ENCODE measurements around the gene PHKB.

PHKB gene

GRCh38 chr16:47574091-47575054 lies 113.2 kb downstream of the PHKB start:
- DNase-seq = peak; percentile 66

GRCh38 chr16:47577029-47577428 lies 115.9 kb downstream of the PHKB start:
- no peak for DNase-seq

- no peak for DNase-seq
Observed at GRCh38 chr16:47578033-47578432, 116.9 kb downstream of the PHKB start.

DNA sequence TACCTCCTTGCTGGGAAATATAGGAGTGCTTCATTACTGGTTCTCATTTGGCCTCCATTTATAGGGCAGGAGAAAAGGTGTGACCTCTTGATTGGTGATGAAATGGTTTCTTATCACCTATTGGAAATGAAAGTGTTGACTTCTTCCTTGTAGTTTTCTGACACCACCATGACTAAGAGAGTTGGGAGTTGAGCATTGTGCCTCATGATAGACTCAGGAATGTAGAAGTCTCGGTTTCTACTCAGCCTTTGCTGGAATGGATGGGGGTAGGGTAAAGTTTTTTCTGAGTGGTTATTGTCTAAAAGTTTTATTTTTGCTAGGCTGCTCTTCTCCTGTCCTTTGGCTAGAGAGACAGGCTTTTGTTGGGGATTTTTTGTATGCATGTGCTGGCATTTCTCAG lies 117.4 kb downstream of the PHKB start:
- no peak for DNase-seq

- no peak for DNase-seq
Observed at GRCh38 chr16:47581114-47581513, 120.0 kb downstream of the PHKB start.

DNA sequence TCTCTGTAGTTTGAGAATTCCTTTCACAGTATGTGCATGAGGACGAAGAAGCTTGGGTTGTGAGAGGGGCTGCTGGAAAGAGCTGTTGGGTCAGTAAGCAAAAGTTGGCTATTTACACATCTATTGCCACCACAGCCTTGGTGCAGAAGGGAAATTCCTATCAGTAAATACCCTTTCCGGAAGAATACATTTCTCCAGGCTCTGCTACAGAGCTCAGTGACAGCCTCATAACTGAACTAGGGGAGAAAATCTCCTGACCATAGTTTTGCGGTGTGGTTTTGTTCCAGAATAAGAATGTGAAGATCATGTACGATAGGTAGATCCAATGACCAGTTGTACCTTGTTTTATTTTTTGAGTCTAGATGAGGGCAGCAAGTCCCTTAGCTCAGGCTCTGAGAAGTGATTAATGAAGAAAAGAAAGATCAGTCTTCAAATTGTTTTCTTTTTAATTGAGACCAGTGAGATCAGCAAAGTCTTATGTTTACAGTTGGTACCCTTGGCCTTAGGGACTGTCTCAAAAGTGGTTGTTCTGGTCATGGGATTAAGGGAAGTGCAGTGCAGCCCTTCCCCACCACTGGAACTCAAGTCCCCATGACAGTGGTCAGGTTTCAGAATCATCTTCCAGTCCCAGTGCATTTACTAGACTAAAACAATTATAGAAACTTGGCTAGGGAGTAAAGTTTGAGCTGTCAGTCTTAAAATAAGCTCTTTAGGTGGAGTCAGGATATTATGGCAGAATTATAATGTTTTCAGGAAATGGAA lies 123.5 kb downstream of the PHKB start:
- no peak for DNase-seq

DNA sequence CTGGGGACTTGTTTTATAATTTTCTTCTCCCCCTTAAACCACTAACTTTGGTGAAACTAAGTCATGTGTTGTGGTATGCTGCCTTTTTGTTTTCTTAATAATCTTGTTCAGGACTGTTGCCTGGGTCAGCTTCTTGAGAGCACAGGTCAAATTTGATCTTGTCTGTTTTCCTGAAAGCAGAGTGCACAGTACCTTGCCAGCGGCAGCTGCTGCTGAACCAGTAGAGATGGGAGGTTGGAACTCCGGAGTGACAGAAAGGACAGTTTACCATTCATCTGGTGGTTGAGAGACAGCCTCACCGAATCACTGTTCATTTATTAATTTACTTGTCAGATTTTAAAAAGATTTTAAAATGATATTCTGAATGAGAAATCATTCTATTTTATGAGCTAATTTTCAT lies 125.0 kb downstream of the PHKB start:
- DNase-seq = no peak

GRCh38 chr16:47590472-47590871 lies 129.3 kb downstream of the PHKB start:
- no peak for DNase-seq

DNA sequence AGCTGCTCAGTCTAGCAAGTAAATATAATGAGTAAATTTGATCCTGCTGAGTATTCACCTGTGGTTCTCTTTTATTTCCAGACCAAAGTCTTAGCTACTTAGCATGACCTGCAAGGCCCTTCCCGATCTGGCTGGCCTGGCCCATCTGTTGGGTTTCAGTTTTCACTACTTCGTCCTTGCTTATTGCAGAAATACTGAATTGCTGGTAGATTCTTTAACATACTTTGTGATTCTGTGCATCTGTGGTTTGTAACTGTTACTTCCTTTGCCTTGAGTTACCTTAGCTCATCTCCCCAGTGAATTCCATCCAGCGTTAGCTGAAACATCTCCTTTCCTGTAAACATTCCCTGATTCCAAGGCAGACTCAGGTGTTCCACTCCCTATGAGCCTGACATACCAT lies 131.1 kb downstream of the PHKB start:
- DNase-seq = no peak

GRCh38 chr16:47599512-47599911 lies 138.4 kb downstream of the PHKB start:
- no peak for DNase-seq

GRCh38 chr16:47600376-47600775 lies 139.2 kb downstream of the PHKB start:
- DNase-seq = no peak

GRCh38 chr16:47604306-47604705 lies 143.2 kb downstream of the PHKB start:
- no peak for DNase-seq

- no peak for DNase-seq
Observed at GRCh38 chr16:47611042-47611441, 149.9 kb downstream of the PHKB start.

DNA sequence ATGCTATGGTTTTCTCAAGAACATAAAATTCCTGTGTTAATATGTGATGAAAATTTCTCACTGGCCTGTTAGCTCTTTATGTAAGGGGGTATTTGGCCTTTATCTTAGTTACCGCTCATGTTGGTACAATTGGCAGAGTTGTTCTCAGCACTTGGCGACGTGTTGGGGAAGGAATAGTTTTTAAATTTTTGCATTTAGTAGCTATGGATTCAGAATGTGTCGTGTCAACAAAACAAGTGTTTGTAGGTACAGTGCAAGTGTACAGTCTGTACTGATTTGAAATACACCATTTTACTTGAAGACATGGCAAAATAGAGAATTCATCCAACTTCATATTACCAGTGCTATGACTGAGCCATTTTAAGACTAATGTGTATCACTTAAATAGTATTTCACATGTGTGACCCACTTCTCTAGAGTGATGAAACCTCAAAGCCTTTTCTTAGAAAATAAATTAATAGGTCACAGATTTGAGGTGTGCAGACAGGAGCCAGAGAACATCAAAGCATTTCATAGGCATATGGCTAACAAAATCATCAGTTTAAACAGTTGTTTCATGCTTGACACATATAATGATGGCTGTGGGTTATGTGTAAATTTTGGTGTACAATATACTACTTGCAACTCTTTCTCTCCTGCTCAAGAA lies 150.8 kb downstream of the PHKB start:
- no peak for DNase-seq

- no peak for DNase-seq
Observed at GRCh38 chr16:47612711-47613110, 151.6 kb downstream of the PHKB start.

DNA sequence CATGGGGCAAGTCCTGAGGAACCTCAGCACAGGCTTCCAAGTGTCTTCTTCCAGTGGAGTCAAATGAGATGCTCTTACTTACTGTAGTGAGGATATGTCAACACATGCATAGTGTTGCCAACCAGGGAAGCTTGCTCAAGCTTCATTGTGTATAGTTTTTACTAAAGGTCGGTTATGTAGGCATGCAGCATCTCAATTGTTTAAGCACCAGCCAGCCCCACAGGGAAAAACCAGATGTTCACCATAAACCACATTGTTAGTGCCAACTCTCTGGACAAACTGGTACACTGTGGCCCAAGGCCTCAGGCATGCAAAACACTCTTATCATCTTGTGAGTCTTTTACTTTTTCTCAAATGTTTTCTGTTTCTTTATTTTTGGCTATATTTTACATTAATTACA lies 152.1 kb downstream of the PHKB start:
- DNase-seq = no peak

- no peak for DNase-seq
Observed at GRCh38 chr16:47617732-47618131, 156.6 kb downstream of the PHKB start.

GRCh38 chr16:47622451-47623176 lies 161.5 kb downstream of the PHKB start:
- DNase-seq = no peak

DNA sequence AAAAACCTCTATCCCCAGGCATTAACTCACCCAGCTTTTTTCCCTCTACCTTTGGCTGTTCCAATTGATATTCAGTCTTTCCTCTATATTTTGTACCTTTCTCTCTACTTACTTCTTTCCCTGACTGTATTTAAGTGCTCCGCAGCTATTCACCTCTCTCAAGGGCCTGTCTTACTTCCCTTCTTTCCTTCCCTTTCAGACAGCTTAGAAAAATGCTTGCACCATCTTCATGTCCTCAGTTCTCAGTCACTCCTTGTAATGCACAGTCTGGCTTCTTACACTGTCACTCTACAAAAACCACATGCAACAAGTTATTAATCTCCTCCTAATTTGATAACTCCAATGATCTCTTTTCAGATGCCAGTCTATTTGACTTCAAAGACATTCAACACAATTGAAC lies 163.4 kb downstream of the PHKB start:
- peak; percentile 15 for DNase-seq

GRCh38 chr16:47625115-47625567 lies 164.0 kb downstream of the PHKB start:
- no peak for DNase-seq

DNA sequence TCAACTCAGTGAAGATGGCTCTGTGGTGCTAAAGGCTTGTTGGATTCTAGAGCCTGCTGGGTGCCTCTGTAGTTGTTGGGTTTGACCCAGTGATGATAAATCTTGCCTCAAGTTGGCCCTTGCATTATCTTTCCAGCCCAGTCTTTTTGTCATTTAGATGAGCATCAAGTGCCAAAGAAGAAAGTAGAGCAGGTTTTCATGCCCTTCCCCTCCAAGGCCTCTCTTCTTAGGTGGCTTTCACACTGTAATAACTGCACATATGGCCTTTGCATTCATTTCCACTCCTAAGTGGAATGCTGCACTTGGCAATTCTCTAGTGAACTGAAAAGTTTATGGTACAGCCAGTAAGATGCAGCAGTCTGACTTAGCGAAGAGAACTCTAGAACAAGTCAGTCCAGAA lies 165.1 kb downstream of the PHKB start:
- no peak for DNase-seq

DNA sequence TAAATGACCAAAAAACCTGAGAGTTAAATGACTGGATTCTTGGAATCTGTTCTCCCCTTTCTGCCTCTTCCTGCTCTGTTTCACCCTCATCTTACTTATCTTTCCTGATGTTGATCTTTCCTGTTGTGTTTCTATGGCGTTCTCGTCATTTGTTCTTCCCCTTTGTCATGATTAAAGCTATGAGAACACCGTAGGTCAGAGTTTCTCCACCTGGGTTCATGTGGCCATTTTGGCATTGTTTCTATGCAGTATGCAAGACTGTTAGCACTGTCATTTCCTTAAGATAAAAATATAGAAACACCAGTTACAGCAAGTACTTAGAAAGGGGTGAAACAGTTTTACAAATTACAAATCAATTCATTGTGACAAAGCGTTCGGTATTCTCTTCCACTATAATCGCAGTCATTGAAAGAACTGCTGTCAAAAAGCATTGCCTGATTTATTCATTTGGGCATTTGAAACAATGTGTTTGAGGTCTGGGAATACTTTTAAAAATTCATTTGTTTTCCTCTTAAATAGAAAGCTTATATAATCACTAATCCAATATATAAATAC lies 166.0 kb downstream of the PHKB start:
- DNase-seq = no peak
